Measurements from ENCODE around the gene DNAJA3. TPM values are rescaled to one million over a fixed set of nuclear protein-coding genes. Genes with fewer than 3 reads are reported as not detected.

The DNAJA3 gene
- total RNA-seq, 1 experiment from 2014 or later = 64.1 TPM

GRCh38 chr16:4384509-4384942, 41.1 kb upstream of the DNAJA3 start:
- H3K4me3 Mint-ChIP-seq = no peak overlapping the region
- H3K4me1 Mint-ChIP-seq = peaks cover 14% of the 10 kb centered on the region
- H3K9me3 Mint-ChIP-seq = no peaks in the 10 kb centered on the region
- CTCF ChIA-PET = interaction anchor here (0.8 to 1.4 kb wide), 2 partner anchors 18 to 25 kb away, joined by 3 read pairs; no protein-coding TSS in a partner anchor
- ATAC-seq (no peak), DNase-seq (ENCODE audit: low spot score) (no peak)
- H3K36me3 Mint-ChIP-seq = no peaks in the 10 kb centered on the region
- POLR2A ChIA-PET = no interaction called here
- no peak for TF ChIP-seq FOXP1 (CRISPR knock-in tag; IDR thresholded peaks at IDR 0.05; ENCODE audit: borderline replicate concordance)
- TF ChIP-seq MYBL2 (CRISPR knock-in tag; IDR thresholded peaks at IDR 0.05) = no peak
- no peak for TF ChIP-seq ATF2 (CRISPR knock-in tag; IDR thresholded peaks at IDR 0.05; ENCODE audit: borderline replicate concordance, low read depth)
- no peak for TF ChIP-seq CBFB (CRISPR knock-in tag; IDR thresholded peaks at IDR 0.05; ENCODE audit: low read depth)
- TF ChIP-seq STAT6 (CRISPR knock-in tag; conservative IDR thresholded peaks at IDR 0.05; ENCODE audit: low read depth) = no peak
- TF ChIP-seq ZNF396 (CRISPR knock-in tag; IDR thresholded peaks at IDR 0.05; ENCODE audit: borderline replicate concordance) = no peak
- no peak for TF ChIP-seq IRF2 (CRISPR knock-in tag; IDR thresholded peaks at IDR 0.05; ENCODE audit: borderline replicate concordance, low read depth)
- no peak for TF ChIP-seq ATF3 (CRISPR knock-in tag; conservative IDR thresholded peaks at IDR 0.05)
- no peak for TF ChIP-seq CREM (CRISPR knock-in tag; IDR thresholded peaks at IDR 0.05)
- TF ChIP-seq ARID4B (CRISPR knock-in tag; IDR thresholded peaks at IDR 0.05; ENCODE audit: borderline replicate concordance) = no peak
- no peak for TF ChIP-seq E2F4 (CRISPR knock-in tag; IDR thresholded peaks at IDR 0.05; ENCODE audit: borderline replicate concordance, low read depth)
- no peak overlapping the region for H3K27ac Mint-ChIP-seq
- no peaks in the 10 kb centered on the region for H3K27me3 Mint-ChIP-seq (ENCODE audit: low read depth)

GRCh38 chr16:4385066-4385788, 40.4 kb upstream of the DNAJA3 start:
- peaks cover 18% of the 10 kb centered on the region for H3K4me1 Mint-ChIP-seq
- no peak for ATAC-seq
- H3K27ac Mint-ChIP-seq = peak overlapping the region; percentile 41; the same call in 1 of the 2 replicates
- ChIA-PET POLR2A (no interaction called here), CTCF (interaction anchor here (0.7 to 1.4 kb wide), 2 partner anchors 19 to 26 kb away, joined by 3 read pairs; no protein-coding TSS in a partner anchor)
- no peaks in the 10 kb centered on the region for H3K36me3 Mint-ChIP-seq
- TF ChIP-seq USF2 (CRISPR knock-in tag; IDR thresholded peaks at IDR 0.05) (no peak), ZSCAN18 (CRISPR knock-in tag; IDR thresholded peaks at IDR 0.05) (no peak)
- H3K9me3 Mint-ChIP-seq = no peaks in the 10 kb centered on the region
- DNase-seq (ENCODE audit: low spot score) = no peak
- H3K4me3 Mint-ChIP-seq = no peak overlapping the region
- H3K27me3 Mint-ChIP-seq (ENCODE audit: low read depth) = no peaks in the 10 kb centered on the region
